ENCODE data around the gene UBE3B.

The UBE3B gene

GRCh38 chr12:109542876-109543275, 65.4 kb downstream of the UBE3B start:
- Histone ChIP-seq H3K79me1 (ENCODE audit: low read length) (no peaks in the 10 kb centered on the region), H3K18ac (ENCODE audit: low read length) (no peak overlapping the region), H3K4me2 (ENCODE audit: low read length) (no peak overlapping the region), H3K79me2 (ENCODE audit: control insufficient read depth, insufficient read depth, low read length) (no peaks in the 10 kb centered on the region), H2BK5ac (ENCODE audit: low read length) (no peak overlapping the region), H3K36me3 (ENCODE audit: control insufficient read depth, insufficient read depth, low read length) (no peaks in the 10 kb centered on the region), H2AK5ac (ENCODE audit: low read length) (no peak overlapping the region), H4K8ac (ENCODE audit: low read depth, low read length) (no peak overlapping the region), H4K5ac (ENCODE audit: low read length) (no peak overlapping the region), H3K56ac (ENCODE audit: low read length) (no peak overlapping the region), H3K4me3 (ENCODE audit: low read length) (no peak overlapping the region), H2BK120ac (ENCODE audit: low read depth, low read length) (no peak overlapping the region), H3K9ac (ENCODE audit: low read length) (no peak overlapping the region), H3K4ac (ENCODE audit: low read depth, low read length) (no peak overlapping the region), H3K23ac (ENCODE audit: low read length) (peak overlapping the region; percentile 57), H3K4me1 (ENCODE audit: control insufficient read depth, low read depth, low read length) (no peaks in the 10 kb centered on the region), H2BK15ac (replicated peaks; ENCODE audit: low read depth) (no peak overlapping the region), H3K27me3 (ENCODE audit: insufficient read depth, low read length, poor library complexity) (no peaks in the 10 kb centered on the region), H3K27ac (ENCODE audit: low read depth, low read length) (no peak overlapping the region)
- DNase-seq, result no peak
- no CpG with 5 or more reads among the region's 6 CpGs for WGBS (ENCODE audit: extremely low coverage, insufficient coverage, low lambda C conversion rate)

- no peak for DNase-seq
- WGBS (ENCODE audit: extremely low coverage, insufficient coverage, low lambda C conversion rate), result no CpG with 5 or more reads among the region's 7 CpGs
- no peaks in the 10 kb centered on the region for H3K79me2 ChIP-seq (ENCODE audit: control insufficient read depth, insufficient read depth, low read length)
- no peak overlapping the region for H2BK120ac ChIP-seq (ENCODE audit: low read depth, low read length)
- no peak overlapping the region for H3K4me3 ChIP-seq (ENCODE audit: low read length)
- no peak overlapping the region for H3K4ac ChIP-seq (ENCODE audit: low read depth, low read length)
- no peaks in the 10 kb centered on the region for H3K4me1 ChIP-seq (ENCODE audit: control insufficient read depth, low read depth, low read length)
- H3K27me3 ChIP-seq (ENCODE audit: insufficient read depth, low read length, poor library complexity), result no peaks in the 10 kb centered on the region
- no peak overlapping the region for H4K8ac ChIP-seq (ENCODE audit: low read depth, low read length)
- H2BK15ac ChIP-seq (replicated peaks; ENCODE audit: low read depth), result no peak overlapping the region
- no peak overlapping the region for H4K5ac ChIP-seq (ENCODE audit: low read length)
- H3K79me1 ChIP-seq (ENCODE audit: low read length), result no peaks in the 10 kb centered on the region
- no peak overlapping the region for H3K9ac ChIP-seq (ENCODE audit: low read length)
- H3K23ac ChIP-seq (ENCODE audit: low read length), result no peak overlapping the region
- no peak overlapping the region for H3K4me2 ChIP-seq (ENCODE audit: low read length)
- no peak overlapping the region for H3K18ac ChIP-seq (ENCODE audit: low read length)
- H3K36me3 ChIP-seq (ENCODE audit: control insufficient read depth, insufficient read depth, low read length), result no peaks in the 10 kb centered on the region
- H3K27ac ChIP-seq (ENCODE audit: low read depth, low read length), result no peak overlapping the region
- H3K56ac ChIP-seq (ENCODE audit: low read length), result no peak overlapping the region
- H2BK5ac ChIP-seq (ENCODE audit: low read length), result no peak overlapping the region
- no peak overlapping the region for H2AK5ac ChIP-seq (ENCODE audit: low read length)
Observed at GRCh38 chr12:109544955-109545531, 67.6 kb downstream of the UBE3B start.

GRCh38 chr12:109545826-109546225, 68.4 kb downstream of the UBE3B start:
- Histone ChIP-seq H3K4me1 (ENCODE audit: control insufficient read depth, low read depth, low read length) (no peaks in the 10 kb centered on the region), H3K23ac (ENCODE audit: low read length) (no peak overlapping the region), H4K8ac (ENCODE audit: low read depth, low read length) (no peak overlapping the region), H2AK5ac (ENCODE audit: low read length) (no peak overlapping the region), H3K79me2 (ENCODE audit: control insufficient read depth, insufficient read depth, low read length) (no peaks in the 10 kb centered on the region), H2BK5ac (ENCODE audit: low read length) (no peak overlapping the region), H2BK120ac (ENCODE audit: low read depth, low read length) (no peak overlapping the region), H4K5ac (ENCODE audit: low read length) (no peak overlapping the region), H3K4me2 (ENCODE audit: low read length) (no peak overlapping the region), H3K27me3 (ENCODE audit: insufficient read depth, low read length, poor library complexity) (no peaks in the 10 kb centered on the region), H3K27ac (ENCODE audit: low read depth, low read length) (no peak overlapping the region), H3K56ac (ENCODE audit: low read length) (no peak overlapping the region), H3K4me3 (ENCODE audit: low read length) (no peak overlapping the region), H2BK15ac (replicated peaks; ENCODE audit: low read depth) (no peak overlapping the region), H3K4ac (ENCODE audit: low read depth, low read length) (no peak overlapping the region), H3K36me3 (ENCODE audit: control insufficient read depth, insufficient read depth, low read length) (no peaks in the 10 kb centered on the region), H3K9ac (ENCODE audit: low read length) (no peak overlapping the region), H3K18ac (ENCODE audit: low read length) (no peak overlapping the region), H3K79me1 (ENCODE audit: low read length) (no peaks in the 10 kb centered on the region)
- no CpG with 5 or more reads among the region's 5 CpGs for WGBS (ENCODE audit: extremely low coverage, insufficient coverage, low lambda C conversion rate)
- DNase-seq, result no peak

GRCh38 chr12:109547286-109547685, 69.9 kb downstream of the UBE3B start:
- H3K4me2 ChIP-seq (ENCODE audit: low read length), result no peak overlapping the region
- no peak overlapping the region for H4K8ac ChIP-seq (ENCODE audit: low read depth, low read length)
- H3K4ac ChIP-seq (ENCODE audit: low read depth, low read length), result no peak overlapping the region
- H2BK120ac ChIP-seq (ENCODE audit: low read depth, low read length), result no peak overlapping the region
- H3K56ac ChIP-seq (ENCODE audit: low read length), result no peak overlapping the region
- H2BK15ac ChIP-seq (replicated peaks; ENCODE audit: low read depth), result no peak overlapping the region
- no peaks in the 10 kb centered on the region for H3K79me2 ChIP-seq (ENCODE audit: control insufficient read depth, insufficient read depth, low read length)
- no peaks in the 10 kb centered on the region for H3K79me1 ChIP-seq (ENCODE audit: low read length)
- H2AK5ac ChIP-seq (ENCODE audit: low read length), result no peak overlapping the region
- H3K27ac ChIP-seq (ENCODE audit: low read depth, low read length), result no peak overlapping the region
- H3K18ac ChIP-seq (ENCODE audit: low read length), result no peak overlapping the region
- H3K27me3 ChIP-seq (ENCODE audit: insufficient read depth, low read length, poor library complexity), result no peaks in the 10 kb centered on the region
- no peak overlapping the region for H3K9ac ChIP-seq (ENCODE audit: low read length)
- no CpG with 5 or more reads among the region's 18 CpGs for WGBS (ENCODE audit: extremely low coverage, insufficient coverage, low lambda C conversion rate)
- no peak overlapping the region for H3K23ac ChIP-seq (ENCODE audit: low read length)
- no peak overlapping the region for H4K5ac ChIP-seq (ENCODE audit: low read length)
- H3K36me3 ChIP-seq (ENCODE audit: control insufficient read depth, insufficient read depth, low read length), result no peaks in the 10 kb centered on the region
- no peak overlapping the region for H2BK5ac ChIP-seq (ENCODE audit: low read length)
- H3K4me3 ChIP-seq (ENCODE audit: low read length), result no peak overlapping the region
- no peak for DNase-seq
- H3K4me1 ChIP-seq (ENCODE audit: control insufficient read depth, low read depth, low read length), result no peaks in the 10 kb centered on the region

- no peak overlapping the region for H3K56ac ChIP-seq (ENCODE audit: low read length)
- H3K4me3 ChIP-seq (ENCODE audit: low read length), result no peak overlapping the region
Observed at GRCh38 chr12:109548258-109548657, 70.8 kb downstream of the UBE3B start.

GRCh38 chr12:109549613-109550270, 72.3 kb downstream of the UBE3B start:
- H3K4me1 ChIP-seq (ENCODE audit: control insufficient read depth, low read depth, low read length), result no peaks in the 10 kb centered on the region
- no peak overlapping the region for H2BK5ac ChIP-seq (ENCODE audit: low read length)
- H2BK120ac ChIP-seq (ENCODE audit: low read depth, low read length), result no peak overlapping the region
- H3K56ac ChIP-seq (ENCODE audit: low read length), result no peak overlapping the region
- H3K27me3 ChIP-seq (ENCODE audit: insufficient read depth, low read length, poor library complexity), result no peaks in the 10 kb centered on the region
- no peak for DNase-seq
- no peak overlapping the region for H3K4me2 ChIP-seq (ENCODE audit: low read length)
- H4K8ac ChIP-seq (ENCODE audit: low read depth, low read length), result no peak overlapping the region
- H4K5ac ChIP-seq (ENCODE audit: low read length), result no peak overlapping the region
- H3K23ac ChIP-seq (ENCODE audit: low read length), result no peak overlapping the region
- no peak overlapping the region for H2AK5ac ChIP-seq (ENCODE audit: low read length)
- H3K36me3 ChIP-seq (ENCODE audit: control insufficient read depth, insufficient read depth, low read length), result no peaks in the 10 kb centered on the region
- no peaks in the 10 kb centered on the region for H3K79me1 ChIP-seq (ENCODE audit: low read length)
- H3K79me2 ChIP-seq (ENCODE audit: control insufficient read depth, insufficient read depth, low read length), result no peaks in the 10 kb centered on the region
- H3K4ac ChIP-seq (ENCODE audit: low read depth, low read length), result no peak overlapping the region
- H3K18ac ChIP-seq (ENCODE audit: low read length), result no peak overlapping the region
- no peak overlapping the region for H2BK15ac ChIP-seq (replicated peaks; ENCODE audit: low read depth)
- no CpG with 5 or more reads among the region's 15 CpGs for WGBS (ENCODE audit: extremely low coverage, insufficient coverage, low lambda C conversion rate)
- H3K27ac ChIP-seq (ENCODE audit: low read depth, low read length), result no peak overlapping the region
- H3K4me3 ChIP-seq (ENCODE audit: low read length), result no peak overlapping the region
- H3K9ac ChIP-seq (ENCODE audit: low read length), result no peak overlapping the region

More at GRCh38 chr12:109548258-109548657, 70.8 kb downstream of the UBE3B start:
- Histone ChIP-seq H4K5ac (ENCODE audit: low read length) (no peak overlapping the region), H3K27ac (ENCODE audit: low read depth, low read length) (no peak overlapping the region), H4K8ac (ENCODE audit: low read depth, low read length) (no peak overlapping the region), H3K4ac (ENCODE audit: low read depth, low read length) (no peak overlapping the region), H3K79me2 (ENCODE audit: control insufficient read depth, insufficient read depth, low read length) (no peaks in the 10 kb centered on the region), H2AK5ac (ENCODE audit: low read length) (no peak overlapping the region), H3K4me2 (ENCODE audit: low read length) (no peak overlapping the region), H3K36me3 (ENCODE audit: control insufficient read depth, insufficient read depth, low read length) (no peaks in the 10 kb centered on the region), H3K9ac (ENCODE audit: low read length) (no peak overlapping the region), H3K79me1 (ENCODE audit: low read length) (no peaks in the 10 kb centered on the region), H2BK5ac (ENCODE audit: low read length) (no peak overlapping the region), H2BK15ac (replicated peaks; ENCODE audit: low read depth) (no peak overlapping the region), H2BK120ac (ENCODE audit: low read depth, low read length) (no peak overlapping the region), H3K27me3 (ENCODE audit: insufficient read depth, low read length, poor library complexity) (no peaks in the 10 kb centered on the region), H3K23ac (ENCODE audit: low read length) (no peak overlapping the region), H3K4me1 (ENCODE audit: control insufficient read depth, low read depth, low read length) (no peaks in the 10 kb centered on the region), H3K18ac (ENCODE audit: low read length) (no peak overlapping the region)
- DNase-seq, result no peak
- no CpG with 5 or more reads among the region's 4 CpGs for WGBS (ENCODE audit: extremely low coverage, insufficient coverage, low lambda C conversion rate)
